OCI-LY7 (cell line): ENCODE results near the gene CYRIA. TPM values are rescaled to one million over a fixed set of nuclear protein-coding genes. Genes with fewer than 3 reads are reported as not detected.

Source experiments
- BruUV-seq: library from RNA; stranded (reverse); fragments of 400-500 nt; replicated peaks from 2 replicates; lab custom pipeline; 2021; lab: Mats Ljungman, UMichigan
- CTCF ChIA-PET: fragments of 300-600 bp; sonication (Branson Sonifier 250); formaldehyde crosslinking; loops from one replicate; lab custom pipeline; 2022; ENCODE audit warnings: antibody characterized with exemption; ENCODE audit not compliant: unreplicated experiment; lab: Charles Lee
- POLR2A ChIA-PET: fragments of 300-600 bp; sonication (Branson Sonifier 250); formaldehyde crosslinking; loops from one replicate; lab custom pipeline; 2022; ENCODE audit warnings: antibody characterized with exemption; lab: Charles Lee
- DNase-seq: peaks from one replicate; pipeline ENCODE4 v3.0.0-alpha.2; 2015; ENCODE audit warnings: low spot score
- H2AFZ ChIP-seq: fragments of 200-600 bp; sonication (generic), shearing (Covaris generic); 2 replicates; pipeline ENCODE4 v1.6.1; 2014; ENCODE audit warnings: mild to moderate bottlenecking, antibody characterized with exemption, low read length, moderate library complexity
- H3K27ac ChIP-seq: fragments of 200-600 bp; sonication (generic); 2 replicates; pipeline ENCODE4 v1.5.1; 2014; ENCODE audit warnings: mixed run types, low read depth, mild to moderate bottlenecking, moderate library complexity, low read length, inconsistent platforms; ENCODE audit not compliant: poor library complexity, severe bottlenecking
- H3K36me3 ChIP-seq: fragments of 200-600 bp; sonication (generic); 2 replicates; pipeline ENCODE4 v1.6.1; 2014; ENCODE audit warnings: mild to moderate bottlenecking, antibody characterized with exemption, low read length, moderate library complexity, mixed read lengths; ENCODE audit not compliant: insufficient read depth
- H3K4me1 ChIP-seq: fragments of 200-600 bp; sonication (generic); 2 replicates; pipeline ENCODE4 v1.5.1; 2014; ENCODE audit warnings: mild to moderate bottlenecking, low read length; ENCODE audit not compliant: insufficient read depth, poor library complexity, severe bottlenecking
- H3K4me2 ChIP-seq: fragments of 200-600 bp; sonication (generic); 2 replicates; pipeline ENCODE4 v1.6.1; 2014; ENCODE audit warnings: mild to moderate bottlenecking, low read length
- H3K4me3 ChIP-seq: fragments of 200-600 bp; sonication (generic); 2 replicates; pipeline ENCODE4 v1.5.1; 2014; ENCODE audit warnings: mild to moderate bottlenecking, low read depth, low read length; ENCODE audit not compliant: poor library complexity, severe bottlenecking
- H3K79me2 ChIP-seq: fragments of 200-600 bp; sonication (generic); 2 replicates; pipeline ENCODE4 v1.6.1; 2016; ENCODE audit warnings: low read depth, mild to moderate bottlenecking, low read length, moderate library complexity, mixed read lengths; ENCODE audit not compliant: insufficient read depth
- H3K9me2 ChIP-seq: fragments of 200-600 bp; sonication (generic); 2 replicates; pipeline ENCODE4 v1.6.1; 2016; ENCODE audit warnings: mild to moderate bottlenecking, low read length, mixed read lengths; ENCODE audit not compliant: insufficient read depth
- H3K9me3 ChIP-seq: fragments of 200-600 bp; sonication (generic); 2 replicates; pipeline ENCODE4 v1.6.1; 2014; ENCODE audit warnings: mild to moderate bottlenecking, mixed run types, low read length, mixed read lengths
- H4K20me1 ChIP-seq: fragments of 200-600 bp; sonication (generic); 2 replicates; pipeline ENCODE4 v1.6.1; 2014; ENCODE audit warnings: mild to moderate bottlenecking, antibody characterized with exemption, low read length, moderate library complexity, mixed read lengths; ENCODE audit not compliant: insufficient read depth
- EZH2phosphoT487 ChIP-seq: fragments of 200-600 bp; sonication (generic); IDR thresholded peaks from 2 replicates; pipeline ENCODE4 v1.6.1; 2018; ENCODE audit warnings: low read depth, borderline replicate concordance, mild to moderate bottlenecking, mixed run types, antibody characterized with exemption, low read length, moderate library complexity, mixed read lengths
- intact Hi-C: fragments of 100-400 bp; cut with micrococcal nuclease; formaldehyde crosslinking; loops from one replicate; pipeline ENCODE4 v1.10.0; 2022; ENCODE audit not compliant: unreplicated experiment
- total RNA-seq, 2 experiments: library from RNA; depleted of rRNA in 1 of 2; stranded (reverse); fragments of >200 nt in 1 of 2; shearing (Covaris generic) in 1 of 2; gene quantifications; 2 replicates each; pipeline ENCODE4 v1.2.3, GENCODE V29; 2014 to 2022
- TF ChIP-seq, protein P1 (sequence below): fragments of 200-600 bp; sonication (generic); conservative IDR thresholded peaks from 2 replicates; pipeline ENCODE4 v1.5.1; 2014; ENCODE audit warnings: mild to moderate bottlenecking, antibody characterized with exemption, low read length, moderate library complexity, mixed read lengths

Gene CYRIA
- total RNA-seq, 2 experiments from 2014 or later, result 5.0 to 11.7 TPM

DNA sequence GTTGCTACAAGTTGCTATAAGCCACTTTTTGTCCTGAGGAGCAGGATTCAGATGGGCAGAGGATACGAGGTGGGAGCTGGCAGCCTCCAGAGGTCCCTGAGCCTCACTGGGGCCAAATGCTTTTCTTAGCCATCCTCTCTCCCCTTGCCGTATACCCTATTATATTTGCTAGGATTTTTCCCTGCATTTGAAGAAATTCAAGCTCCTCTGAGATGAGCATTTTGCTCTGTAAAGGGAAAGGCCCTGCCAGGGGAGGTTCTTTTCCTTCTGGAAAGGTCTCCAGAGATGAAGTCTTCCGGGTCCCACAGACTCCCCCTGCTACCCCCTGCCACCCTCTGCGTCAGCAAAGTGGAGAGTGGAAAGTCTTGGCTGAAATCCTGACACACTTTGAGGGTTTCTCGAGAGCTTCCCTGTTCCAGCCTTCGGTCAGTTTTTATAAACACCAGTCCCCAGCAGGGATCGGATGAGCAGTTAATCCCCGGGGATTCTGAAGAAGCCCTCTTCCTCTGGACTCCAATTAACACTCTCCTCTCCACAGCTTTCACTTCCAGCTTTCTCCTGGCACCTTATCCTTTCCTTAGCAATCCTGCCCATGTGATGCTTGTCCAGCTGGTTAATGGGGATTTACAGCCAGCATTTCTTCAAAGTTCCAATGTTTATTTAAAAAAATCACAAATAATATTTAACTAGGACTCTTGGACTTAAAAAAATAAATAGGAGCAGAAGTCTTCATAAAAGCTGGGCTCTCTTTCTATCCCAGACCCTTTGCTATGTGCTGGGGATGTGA is 13.1 kb downstream of the CYRIA start:
- H3K36me3 ChIP-seq, result no peaks in the 10 kb centered on the region
- H3K4me1 ChIP-seq, result peaks cover 92% of the 10 kb centered on the region
- POLR2A ChIA-PET, result interaction anchor here (0.9 to 17.9 kb wide), 5 partner anchors 9 to 103 kb away, joined by 3 to 414 read pairs (median 4); partner anchors contain the start of gene CYRIA
- no peak overlapping the region for H3K4me3 ChIP-seq
- TF ChIP-seq, protein P1, sequence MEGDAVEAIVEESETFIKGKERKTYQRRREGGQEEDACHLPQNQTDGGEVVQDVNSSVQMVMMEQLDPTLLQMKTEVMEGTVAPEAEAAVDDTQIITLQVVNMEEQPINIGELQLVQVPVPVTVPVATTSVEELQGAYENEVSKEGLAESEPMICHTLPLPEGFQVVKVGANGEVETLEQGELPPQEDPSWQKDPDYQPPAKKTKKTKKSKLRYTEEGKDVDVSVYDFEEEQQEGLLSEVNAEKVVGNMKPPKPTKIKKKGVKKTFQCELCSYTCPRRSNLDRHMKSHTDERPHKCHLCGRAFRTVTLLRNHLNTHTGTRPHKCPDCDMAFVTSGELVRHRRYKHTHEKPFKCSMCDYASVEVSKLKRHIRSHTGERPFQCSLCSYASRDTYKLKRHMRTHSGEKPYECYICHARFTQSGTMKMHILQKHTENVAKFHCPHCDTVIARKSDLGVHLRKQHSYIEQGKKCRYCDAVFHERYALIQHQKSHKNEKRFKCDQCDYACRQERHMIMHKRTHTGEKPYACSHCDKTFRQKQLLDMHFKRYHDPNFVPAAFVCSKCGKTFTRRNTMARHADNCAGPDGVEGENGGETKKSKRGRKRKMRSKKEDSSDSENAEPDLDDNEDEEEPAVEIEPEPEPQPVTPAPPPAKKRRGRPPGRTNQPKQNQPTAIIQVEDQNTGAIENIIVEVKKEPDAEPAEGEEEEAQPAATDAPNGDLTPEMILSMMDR, result no peak
- TF ChIP-seq EZH2phosphoT487, result no peak
- H2AFZ ChIP-seq, result no peak overlapping the region
- H3K79me2 ChIP-seq, result peaks cover 20% of the 10 kb centered on the region; the same call in 1 of the 2 replicates
- no peaks in the 10 kb centered on the region for H3K9me2 ChIP-seq
- CTCF ChIA-PET, result interaction anchor here (1.1 to 14.7 kb wide), 2 partner anchors 16 to 26 kb away, joined by 5 to 149 read pairs; no protein-coding TSS in a partner anchor
- BruUV-seq, result no TSS peak
- no peak overlapping the region for H3K4me2 ChIP-seq
- no peak for DNase-seq
- no peaks in the 10 kb centered on the region for H3K9me3 ChIP-seq
- H3K27ac ChIP-seq, result no peak overlapping the region
- intact Hi-C loops, result loop anchor here (10.0 kb wide), 1 partner anchor 1102 kb away; the partner anchor contains the start of genes GEN1 and SMC6
- no peaks in the 10 kb centered on the region for H4K20me1 ChIP-seq

DNA sequence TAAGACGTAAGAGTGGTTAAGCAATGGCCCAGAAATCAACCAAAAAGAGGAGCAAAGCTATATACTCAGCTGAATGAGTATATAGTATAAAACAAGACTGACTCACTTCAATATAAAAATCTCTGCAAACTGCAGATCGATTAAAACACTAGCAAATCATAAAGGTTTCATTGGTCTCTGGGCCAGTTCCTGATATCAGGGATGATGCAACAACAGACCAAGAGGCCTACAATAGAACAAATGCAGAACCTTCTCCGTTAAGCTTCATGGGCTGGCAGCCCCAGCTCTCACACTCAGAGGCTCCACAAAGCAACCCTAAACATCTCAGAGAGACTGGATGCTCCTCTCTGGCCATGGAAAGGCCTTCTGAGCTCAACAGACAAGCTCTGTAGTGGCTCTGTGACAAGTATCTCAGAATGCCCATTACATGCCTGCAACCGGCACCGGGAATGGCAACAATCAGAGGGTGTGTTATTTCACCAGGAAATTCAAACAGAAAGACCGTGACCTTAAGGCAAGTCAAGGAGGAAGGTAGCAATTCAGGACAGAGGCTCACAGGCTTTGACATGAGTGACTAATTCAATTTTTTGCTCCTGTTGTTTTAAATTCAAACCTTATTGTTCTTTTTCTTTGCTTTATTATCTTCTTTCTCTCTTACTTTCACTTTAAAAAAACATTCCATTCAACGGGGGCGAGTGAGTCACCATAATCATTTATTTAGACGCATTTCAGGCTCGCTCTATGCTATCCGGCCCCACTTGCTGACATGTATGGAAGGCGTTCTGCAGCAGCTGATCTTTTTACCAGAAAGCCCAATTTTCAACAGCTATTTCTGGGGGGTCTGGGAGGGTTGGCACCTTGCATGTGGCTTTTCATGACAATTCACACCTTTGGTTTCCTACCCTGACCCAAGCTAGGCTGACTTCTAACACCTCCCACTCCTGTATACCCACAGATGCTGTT is 15.1 kb downstream of the CYRIA start:
- Histone ChIP-seq H4K20me1 (no peaks in the 10 kb centered on the region), H3K9me3 (no peaks in the 10 kb centered on the region), H3K9me2 (no peaks in the 10 kb centered on the region), H3K36me3 (no peaks in the 10 kb centered on the region), H3K27ac (peak overlapping the region; percentile 31), H3K4me3 (peak overlapping the region; percentile 31), H3K79me2 (peaks cover 10% of the 10 kb centered on the region; the same call in 1 of the 2 replicates), H3K4me1 (peaks cover 81% of the 10 kb centered on the region), H2AFZ (peak overlapping the region; percentile 77; the same call in 1 of the 2 replicates), H3K4me2 (peak overlapping the region; percentile 71)
- ChIA-PET CTCF (interaction anchor here (0.9 to 14.7 kb wide), 2 partner anchors 11 to 24 kb away, joined by 3 to 149 read pairs; no protein-coding TSS in a partner anchor), POLR2A (interaction anchor here (0.6 to 17.9 kb wide), 5 partner anchors 8 to 38 kb away, joined by 3 to 414 read pairs (median 4); partner anchors contain the start of gene CYRIA)
- TF ChIP-seq, protein P1, result no peak
- TF ChIP-seq EZH2phosphoT487, result no peak
- intact Hi-C loops, result loop anchor here (10.0 kb wide), 1 partner anchor 1104 kb away; the partner anchor contains the start of genes GEN1 and SMC6
- BruUV-seq, result no TSS peak
- DNase-seq, result peak; percentile 50
